Ammon's horn (tissue), 1 donor: ENCODE measurements around the gene LRRC23.

Source experiments
- DNase-seq: peaks from one replicate; pipeline ENCODE4 v3.0.0-alpha.2; 2016; ENCODE audit warnings: low spot score

LRRC23 gene

DNA sequence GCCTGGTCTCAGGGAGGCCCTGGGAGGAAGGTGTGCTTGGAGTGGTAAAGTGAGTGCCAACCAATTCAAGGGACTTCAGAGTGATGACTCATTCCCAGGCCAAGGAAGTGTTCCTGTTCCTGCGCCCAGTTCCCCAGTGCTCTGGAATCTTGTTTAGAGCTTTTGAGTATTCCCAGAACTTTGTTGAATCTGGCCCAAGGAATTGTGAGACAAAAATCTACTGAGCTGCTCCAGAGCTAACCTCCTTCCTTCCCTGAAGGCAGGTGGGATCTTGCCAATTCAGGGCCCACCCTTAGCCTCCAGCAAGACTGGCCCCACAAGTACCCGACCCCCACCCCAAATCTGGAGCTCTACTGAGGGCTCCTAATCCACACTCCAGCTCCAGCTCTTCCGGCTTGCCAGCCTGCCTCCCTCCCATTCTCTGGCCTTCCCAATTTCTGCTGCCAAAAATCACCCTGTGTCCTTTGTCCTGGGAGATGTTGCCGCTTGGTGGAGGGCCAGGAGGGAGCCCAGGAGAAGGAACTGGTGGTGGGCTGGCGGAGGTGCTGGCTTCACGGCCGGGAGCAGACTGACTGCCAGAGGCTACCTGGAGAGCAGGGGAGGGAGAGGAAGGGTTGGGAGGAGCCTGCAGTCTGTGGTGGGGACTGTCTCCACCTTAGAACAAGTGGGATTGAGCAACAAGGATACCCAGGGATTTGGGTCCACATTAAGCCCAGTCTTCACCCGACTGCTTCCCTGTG, 21.1 kb downstream of the LRRC23 start:
- peak; percentile 80 for DNase-seq

DNA sequence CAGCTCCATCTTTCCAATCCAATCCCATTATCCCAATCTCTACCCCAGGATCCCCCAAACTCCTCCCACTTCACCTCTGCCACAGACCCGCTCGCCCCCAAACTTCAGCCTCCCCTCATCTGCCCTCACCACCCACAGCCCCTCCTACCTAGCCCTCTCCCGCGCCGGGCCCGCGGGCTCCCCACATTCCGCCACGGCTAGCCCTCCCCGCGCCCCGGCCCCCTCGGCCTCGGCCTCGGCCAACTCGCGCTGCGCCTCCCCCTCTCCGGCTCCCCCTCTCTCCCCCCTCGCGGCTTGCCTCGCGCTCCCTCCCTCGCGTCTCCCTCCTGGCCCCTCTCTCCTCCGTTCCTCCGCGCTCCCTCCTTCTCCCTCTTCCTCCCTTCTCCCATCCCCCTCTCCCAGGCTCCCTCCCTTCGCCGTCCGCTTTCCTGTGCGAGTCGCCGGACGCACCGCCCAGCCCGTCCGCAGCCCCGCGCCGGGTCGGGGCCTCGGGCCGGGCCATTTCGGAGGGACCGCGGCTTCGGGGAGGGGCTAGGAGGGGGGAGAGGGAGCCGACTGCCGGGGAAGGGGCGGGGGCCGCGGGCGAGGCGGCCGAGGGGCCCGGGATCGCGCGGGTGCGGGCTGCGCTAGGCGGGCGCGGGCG, 22.9 kb downstream of the LRRC23 start, which contains the start of gene ATN1:
Gene ATN1 (plus strand): TSS at position 581 of the 643 bp plus-strand sequence. CDS start 6,043 bp downstream, outside the sequence.
- DNase-seq = peak; percentile 92

DNA sequence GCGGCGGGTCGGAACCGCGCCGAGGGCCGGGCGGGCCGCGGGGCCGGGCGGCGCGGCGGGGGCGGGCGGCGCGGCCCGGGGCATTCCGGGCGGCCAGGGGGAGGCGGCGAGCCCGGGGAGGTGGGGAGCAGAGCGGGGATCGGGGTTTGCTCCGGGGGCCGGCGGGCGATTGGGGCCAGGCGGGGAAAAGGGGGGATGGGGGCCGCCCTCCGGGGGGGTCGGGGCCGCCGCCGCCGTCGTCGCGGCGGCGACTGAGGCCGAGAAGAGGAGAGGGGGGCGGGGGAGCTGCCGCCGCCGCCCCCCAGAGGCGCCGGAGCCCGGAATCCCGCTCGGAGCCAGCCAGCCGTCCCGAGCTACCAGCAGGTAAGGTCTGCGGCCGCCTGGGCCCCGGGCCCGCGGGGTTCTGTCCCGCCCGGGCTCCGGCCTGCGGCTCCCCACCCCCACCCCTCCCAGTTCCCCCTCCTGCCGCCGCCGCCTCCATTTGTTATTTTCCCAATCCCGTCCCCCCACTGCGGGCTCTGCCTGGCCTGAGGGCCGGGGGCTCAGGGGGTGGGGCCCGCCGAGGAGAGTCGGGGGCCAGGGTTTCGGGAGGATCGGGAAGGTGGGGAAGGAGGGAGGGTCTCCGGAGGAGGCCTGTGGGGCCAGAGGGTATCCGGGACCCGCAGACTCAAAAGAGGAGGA, 23.5 kb downstream of the LRRC23 start:
- no peak for DNase-seq

DNA sequence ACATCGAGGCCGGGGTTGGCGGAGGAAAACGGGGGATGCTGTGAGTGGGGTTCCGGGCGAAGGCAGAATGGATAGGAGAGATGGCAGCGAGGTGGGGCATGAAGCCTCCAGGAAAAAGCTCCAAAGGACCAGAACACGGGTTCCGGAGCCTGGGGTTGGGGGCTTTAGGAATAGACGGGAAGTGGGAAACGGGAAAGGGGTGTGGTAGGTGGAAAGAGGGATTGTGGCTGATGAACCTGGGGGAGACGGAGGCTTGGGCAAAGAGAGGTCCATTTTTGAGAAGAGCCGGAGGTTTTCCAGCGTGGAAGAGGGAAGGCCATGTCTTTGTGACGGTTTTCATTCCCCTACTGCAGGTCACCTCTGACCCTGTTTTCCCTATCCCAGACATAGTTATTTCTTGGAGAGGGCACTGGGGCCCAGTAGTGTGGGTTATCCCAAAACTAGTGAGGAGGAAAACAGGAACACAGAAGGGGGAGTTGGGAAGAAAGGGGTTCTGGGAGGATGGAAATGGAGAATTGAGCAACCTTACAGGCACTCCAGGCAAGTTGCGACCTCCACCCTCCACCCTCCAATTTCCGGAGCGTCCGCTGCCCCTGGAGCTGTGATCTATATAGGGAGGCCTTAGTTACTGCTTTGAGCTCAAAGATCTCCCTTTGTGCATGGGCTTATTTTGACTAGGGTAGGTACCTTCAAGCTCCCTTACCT, 24.2 kb downstream of the LRRC23 start:
- DNase-seq = no peak

DNA sequence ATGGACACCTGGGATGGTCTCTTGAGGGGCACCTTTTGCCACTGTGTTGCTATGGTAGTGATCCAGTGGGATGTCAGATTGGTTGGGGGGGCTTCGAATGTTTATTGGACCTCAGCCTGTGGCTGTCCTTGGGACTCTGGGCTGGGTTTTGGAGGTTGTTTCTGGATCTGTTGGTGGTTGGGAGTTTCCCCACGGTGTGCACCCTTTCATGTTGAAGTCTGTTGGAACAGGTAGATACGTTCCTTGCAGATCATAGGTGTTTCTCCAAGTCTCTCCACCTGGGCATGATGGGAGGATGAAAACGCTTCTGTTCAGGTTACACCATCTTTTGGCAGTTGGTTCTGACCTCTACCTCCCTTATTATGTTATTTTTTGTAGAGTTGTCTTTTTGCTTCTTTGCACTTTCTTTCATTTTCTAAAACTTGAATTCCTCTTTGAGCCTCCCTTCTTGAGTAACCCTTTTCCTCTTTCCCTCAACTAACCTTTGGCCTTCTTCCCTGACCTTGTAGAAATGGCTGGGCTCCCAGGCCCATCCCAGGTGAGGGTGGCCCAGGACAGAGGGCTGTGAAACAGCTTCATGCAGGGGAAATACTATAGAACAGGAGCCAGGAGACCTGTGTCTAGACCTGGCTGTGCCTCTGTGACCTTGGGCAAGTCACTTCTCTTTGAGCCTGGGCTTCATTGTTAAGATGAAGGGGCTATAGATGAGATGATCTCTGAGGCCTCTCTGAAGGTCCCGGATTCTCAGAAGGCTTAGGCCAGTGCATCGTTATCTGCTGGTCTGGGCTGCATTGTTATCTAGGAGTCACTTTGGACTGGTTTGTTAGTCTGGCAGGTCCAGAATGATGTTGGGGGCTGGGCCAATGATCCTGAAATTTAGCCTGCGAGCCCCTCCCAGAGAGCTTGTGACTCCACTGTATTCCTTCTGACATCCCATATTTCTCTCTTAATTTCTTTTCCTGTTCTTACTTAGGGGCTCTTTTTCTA, 25.1 kb downstream of the LRRC23 start:
- DNase-seq = no peak

DNA sequence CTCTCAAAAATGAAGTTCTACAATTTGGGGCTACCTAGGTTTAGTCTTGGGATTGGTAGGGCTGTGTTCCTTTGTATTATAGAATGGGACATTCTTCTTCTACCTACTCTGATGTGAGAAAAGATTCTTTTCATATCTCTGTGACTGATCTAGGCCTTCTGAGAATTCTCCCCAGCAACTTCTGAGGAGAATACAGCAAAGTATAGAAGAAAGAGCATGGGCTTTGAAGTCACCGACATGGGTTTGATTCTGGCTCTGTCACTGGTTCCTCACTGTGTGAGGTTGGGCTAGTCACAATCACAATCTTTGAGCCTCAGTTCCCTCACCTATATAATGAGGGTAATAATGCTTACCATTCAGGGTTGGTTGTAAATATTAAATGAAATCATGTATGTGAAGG, 28.1 kb downstream of the LRRC23 start:
- DNase-seq = no peak

DNA sequence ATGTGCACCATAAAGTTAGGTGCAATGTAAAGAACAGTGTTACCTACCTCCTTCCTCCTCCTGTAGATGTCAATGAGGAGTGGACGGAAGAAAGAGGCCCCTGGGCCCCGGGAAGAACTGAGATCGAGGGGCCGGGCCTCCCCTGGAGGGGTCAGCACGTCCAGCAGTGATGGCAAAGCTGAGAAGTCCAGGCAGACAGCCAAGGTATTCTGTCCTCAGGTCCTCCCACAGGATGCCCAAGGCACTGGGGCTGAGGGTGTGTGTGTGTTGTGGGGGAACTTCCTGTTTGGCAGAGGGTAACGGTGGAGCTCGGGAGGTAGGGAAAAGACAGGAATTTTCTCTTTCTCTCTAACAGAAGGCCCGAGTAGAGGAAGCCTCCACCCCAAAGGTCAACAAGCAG, 29.5 kb downstream of the LRRC23 start:
- no peak for DNase-seq

DNA sequence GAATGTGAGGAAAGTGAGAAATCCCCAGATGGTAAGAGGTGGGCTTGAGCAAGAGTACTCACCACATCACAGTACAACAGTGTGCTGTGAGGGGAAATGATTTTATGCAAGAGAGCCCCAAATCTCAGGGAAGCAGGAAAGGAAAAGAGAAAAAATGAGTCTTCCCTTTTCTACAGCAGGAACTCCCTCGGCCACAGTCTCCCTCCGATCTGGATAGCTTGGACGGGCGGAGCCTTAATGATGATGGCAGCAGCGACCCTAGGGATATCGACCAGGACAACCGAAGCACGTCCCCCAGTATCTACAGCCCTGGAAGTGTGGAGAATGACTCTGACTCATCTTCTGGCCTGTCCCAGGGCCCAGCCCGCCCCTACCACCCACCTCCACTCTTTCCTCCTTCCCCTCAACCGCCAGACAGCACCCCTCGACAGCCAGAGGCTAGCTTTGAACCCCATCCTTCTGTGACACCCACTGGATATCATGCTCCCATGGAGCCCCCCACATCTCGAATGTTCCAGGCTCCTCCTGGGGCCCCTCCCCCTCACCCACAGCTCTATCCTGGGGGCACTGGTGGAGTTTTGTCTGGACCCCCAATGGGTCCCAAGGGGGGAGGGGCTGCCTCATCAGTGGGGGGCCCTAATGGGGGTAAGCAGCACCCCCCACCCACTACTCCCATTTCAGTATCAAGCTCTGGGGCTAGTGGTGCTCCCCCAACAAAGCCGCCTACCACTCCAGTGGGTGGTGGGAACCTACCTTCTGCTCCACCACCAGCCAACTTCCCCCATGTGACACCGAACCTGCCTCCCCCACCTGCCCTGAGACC, 31.0 kb downstream of the LRRC23 start:
- DNase-seq = no peak

DNA sequence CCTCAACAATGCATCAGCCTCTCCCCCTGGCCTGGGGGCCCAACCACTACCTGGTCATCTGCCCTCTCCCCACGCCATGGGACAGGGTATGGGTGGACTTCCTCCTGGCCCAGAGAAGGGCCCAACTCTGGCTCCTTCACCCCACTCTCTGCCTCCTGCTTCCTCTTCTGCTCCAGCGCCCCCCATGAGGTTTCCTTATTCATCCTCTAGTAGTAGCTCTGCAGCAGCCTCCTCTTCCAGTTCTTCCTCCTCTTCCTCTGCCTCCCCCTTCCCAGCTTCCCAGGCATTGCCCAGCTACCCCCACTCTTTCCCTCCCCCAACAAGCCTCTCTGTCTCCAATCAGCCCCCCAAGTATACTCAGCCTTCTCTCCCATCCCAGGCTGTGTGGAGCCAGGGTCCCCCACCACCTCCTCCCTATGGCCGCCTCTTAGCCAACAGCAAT, 31.6 kb downstream of the LRRC23 start:
- no peak for DNase-seq

DNA sequence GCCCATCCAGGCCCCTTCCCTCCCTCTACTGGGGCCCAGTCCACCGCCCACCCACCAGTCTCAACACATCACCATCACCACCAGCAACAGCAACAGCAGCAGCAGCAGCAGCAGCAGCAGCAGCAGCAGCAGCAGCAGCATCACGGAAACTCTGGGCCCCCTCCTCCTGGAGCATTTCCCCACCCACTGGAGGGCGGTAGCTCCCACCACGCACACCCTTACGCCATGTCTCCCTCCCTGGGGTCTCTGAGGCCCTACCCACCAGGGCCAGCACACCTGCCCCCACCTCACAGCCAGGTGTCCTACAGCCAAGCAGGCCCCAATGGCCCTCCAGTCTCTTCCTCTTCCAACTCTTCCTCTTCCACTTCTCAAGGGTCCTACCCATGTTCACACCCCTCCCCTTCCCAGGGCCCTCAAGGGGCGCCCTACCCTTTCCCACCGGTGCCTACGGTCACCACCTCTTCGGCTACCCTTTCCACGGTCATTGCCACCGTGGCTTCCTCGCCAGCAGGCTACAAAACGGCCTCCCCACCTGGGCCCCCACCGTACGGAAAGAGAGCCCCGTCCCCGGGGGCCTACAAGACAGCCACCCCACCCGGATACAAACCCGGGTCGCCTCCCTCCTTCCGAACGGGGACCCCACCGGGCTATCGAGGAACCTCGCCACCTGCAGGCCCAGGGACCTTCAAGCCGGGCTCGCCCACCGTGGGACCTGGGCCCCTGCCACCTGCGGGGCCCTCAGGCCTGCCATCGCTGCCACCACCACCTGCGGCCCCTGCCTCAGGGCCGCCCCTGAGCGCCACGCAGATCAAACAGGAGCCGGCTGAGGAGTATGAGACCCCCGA, 32.2 kb downstream of the LRRC23 start:
- DNase-seq = no peak

DNA sequence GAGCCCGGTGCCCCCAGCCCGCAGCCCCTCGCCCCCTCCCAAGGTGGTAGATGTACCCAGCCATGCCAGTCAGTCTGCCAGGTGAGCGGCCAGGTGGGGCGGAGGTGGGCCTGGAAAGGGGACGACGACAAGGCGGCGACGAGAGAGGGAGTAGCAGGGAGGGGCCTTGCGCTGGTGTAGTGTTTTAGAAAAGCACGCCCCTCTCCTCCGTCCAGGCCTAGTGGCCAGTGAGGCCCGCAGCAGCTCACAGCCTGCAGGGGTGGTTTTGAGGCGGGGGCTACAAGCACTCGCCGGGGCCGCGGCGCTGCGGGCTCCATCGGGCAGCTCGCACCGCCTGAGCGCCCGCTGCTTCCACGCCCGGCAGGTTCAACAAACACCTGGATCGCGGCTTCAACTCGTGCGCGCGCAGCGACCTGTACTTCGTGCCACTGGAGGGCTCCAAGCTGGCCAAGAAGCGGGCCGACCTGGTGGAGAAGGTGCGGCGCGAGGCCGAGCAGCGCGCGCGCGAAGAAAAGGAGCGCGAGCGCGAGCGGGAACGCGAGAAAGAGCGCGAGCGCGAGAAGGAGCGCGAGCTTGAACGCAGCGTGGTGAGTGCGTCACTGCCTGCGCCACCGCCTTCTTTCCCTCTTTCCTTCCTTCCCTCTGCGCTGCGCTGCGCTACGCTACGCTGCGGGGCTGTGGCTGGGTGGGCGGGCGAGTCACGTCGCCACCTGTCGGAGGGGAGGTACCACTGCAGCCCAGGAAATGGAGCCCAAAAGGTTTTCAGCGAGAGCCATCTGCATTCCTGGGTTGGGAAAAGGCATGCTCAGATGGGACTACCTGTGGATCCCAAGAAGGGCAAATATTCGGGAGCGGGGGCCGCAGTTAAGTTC, 33.1 kb downstream of the LRRC23 start:
- peak; percentile 99 for DNase-seq

DNA sequence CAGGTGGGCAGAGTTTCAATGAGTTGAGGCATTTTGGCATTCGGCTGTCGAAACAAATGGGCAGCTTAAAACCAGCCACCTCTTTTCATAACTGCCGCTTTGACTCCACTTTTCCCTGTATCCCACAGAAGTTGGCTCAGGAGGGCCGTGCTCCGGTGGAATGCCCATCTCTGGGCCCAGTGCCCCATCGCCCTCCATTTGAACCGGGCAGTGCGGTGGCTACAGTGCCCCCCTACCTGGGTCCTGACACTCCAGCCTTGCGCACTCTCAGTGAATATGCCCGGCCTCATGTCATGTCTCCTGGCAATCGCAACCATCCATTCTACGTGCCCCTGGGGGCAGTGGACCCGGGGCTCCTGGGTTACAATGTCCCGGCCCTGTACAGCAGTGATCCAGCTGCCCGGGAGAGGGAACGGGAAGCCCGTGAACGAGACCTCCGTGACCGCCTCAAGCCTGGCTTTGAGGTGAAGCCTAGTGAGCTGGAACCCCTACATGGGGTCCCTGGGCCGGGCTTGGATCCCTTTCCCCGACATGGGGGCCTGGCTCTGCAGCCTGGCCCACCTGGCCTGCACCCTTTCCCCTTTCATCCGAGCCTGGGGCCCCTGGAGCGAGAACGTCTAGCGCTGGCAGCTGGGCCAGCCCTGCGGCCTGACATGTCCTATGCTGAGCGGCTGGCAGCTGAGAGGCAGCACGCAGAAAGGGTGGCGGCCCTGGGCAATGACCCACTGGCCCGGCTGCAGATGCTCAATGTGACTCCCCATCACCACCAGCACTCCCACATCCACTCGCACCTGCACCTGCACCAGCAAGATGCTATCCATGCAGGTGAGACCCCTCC, 34.0 kb downstream of the LRRC23 start:
- DNase-seq = no peak

DNA sequence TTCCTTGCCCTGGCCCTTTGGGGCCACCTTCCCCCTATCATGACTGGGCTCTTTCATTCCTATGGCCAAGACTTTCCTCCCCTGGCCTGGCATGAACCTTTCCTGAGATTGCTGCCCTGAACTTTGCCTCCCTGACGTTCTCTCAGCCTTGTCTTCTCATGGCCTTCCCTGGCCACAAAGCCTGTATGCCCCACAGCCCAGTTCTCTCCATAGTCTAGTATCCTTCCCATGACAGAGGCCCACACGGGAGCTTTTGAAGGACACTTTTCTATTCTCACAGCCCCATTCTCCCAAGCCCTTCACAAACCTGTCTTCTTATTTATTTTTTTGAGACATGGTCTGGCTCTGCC, 34.5 kb downstream of the LRRC23 start:
- DNase-seq = no peak

DNA sequence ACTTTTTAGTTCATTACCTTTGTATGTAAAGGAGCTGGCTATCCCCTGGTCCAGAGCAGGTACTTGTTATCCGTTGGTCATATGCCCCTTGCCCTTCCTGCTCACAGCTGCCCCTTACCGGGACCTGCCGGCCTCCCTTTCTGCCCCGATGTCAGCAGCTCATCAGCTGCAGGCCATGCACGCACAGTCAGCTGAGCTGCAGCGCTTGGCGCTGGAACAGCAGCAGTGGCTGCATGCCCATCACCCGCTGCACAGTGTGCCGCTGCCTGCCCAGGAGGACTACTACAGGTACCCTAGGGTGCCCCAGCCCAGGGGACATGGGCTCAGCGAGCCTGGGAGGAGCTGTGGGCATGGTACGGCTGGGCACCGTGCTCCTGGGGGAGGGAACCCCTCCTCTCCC, 36.6 kb downstream of the LRRC23 start:
- no peak for DNase-seq

DNA sequence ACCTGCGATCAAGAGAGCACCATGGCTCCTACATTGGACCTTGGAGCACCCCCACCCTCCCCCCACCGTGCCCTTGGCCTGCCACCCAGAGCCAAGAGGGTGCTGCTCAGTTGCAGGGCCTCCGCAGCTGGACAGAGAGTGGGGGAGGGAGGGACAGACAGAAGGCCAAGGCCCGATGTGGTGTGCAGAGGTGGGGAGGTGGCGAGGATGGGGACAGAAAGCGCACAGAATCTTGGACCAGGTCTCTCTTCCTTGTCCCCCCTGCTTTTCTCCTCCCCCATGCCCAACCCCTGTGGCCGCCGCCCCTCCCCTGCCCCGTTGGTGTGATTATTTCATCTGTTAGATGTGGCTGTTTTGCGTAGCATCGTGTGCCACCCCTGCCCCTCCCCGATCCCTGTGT, 37.2 kb downstream of the LRRC23 start:
- DNase-seq = no peak

DNA sequence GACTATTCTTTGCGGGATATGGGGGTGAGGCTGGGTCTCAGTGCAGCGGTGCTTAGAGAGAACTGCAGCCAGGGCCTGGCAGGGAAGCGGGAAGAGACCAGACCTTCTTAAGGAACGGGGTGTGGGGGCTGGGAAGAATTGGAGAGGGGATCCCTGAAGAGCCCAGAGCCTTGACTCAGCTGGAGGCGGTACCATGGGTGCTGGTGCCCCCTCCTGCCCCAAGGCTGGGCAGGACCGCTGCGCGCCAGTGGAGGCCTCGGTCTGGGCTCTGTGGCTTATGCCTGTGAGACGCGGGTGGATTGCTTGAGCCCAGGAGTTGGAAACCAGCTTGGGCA, 37.7 kb downstream of the LRRC23 start:
- no peak for DNase-seq

DNA sequence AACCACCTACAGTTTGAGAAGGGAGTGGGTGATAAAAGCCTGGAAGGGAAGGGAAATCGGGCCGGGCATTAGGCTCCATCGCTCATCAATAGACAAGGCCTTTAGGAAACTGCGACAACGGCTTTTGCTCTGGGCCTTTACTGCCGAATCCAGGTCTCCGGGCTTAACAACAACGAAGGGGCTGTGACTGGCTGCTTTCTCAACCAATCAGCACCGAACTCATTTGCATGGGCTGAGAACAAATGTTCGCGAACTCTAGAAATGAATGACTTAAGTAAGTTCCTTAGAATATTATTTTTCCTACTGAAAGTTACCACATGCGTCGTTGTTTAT, 38.7 kb downstream of the LRRC23 start:
- DNase-seq = peak; percentile 96
